Spleen (tissue), 11 donors: ENCODE results near the gene SLC6A7. TPM values are rescaled to one million over a fixed set of nuclear protein-coding genes. Genes with fewer than 3 reads are reported as not detected.

Experiments
- DNase-seq: peaks from one replicate; pipeline ENCODE4 v3.0.0-alpha.2; 2020
- H3K27ac ChIP-seq, 8 donors: fragments of 200-600 bp; sonication (generic) in 7 of 8; 1 replicate in 4 of 8; 2 replicates in 4 of 8; pipeline versions ENCODE4 v1.5.0 to v1.8.0; 2016 to 2021; ENCODE audit warnings: inconsistent platforms in 4 of 8, mild to moderate bottlenecking in 4 of 8, moderate library complexity in 1 of 8
- H3K27me3 ChIP-seq, 7 donors: fragments of 200-600 bp; sonication (generic) in 6 of 7; replicated peaks in 1 of 7; 1 replicate in 4 of 7; 2 replicates in 3 of 7; pipeline versions ENCODE4 v1.5.0 to v1.8.0; 2016 to 2021; ENCODE audit warnings: inconsistent platforms in 3 of 7, mild to moderate bottlenecking in 1 of 7
- H3K36me3 ChIP-seq, 6 donors: fragments of 200-600 bp; sonication (generic) in 5 of 6; 1 replicate in 4 of 6; 2 replicates in 2 of 6; pipeline versions ENCODE4 v1.5.0 to v1.8.0; 2016 to 2021; ENCODE audit warnings: inconsistent platforms in 2 of 6
- H3K4me1 ChIP-seq, 6 donors: fragments of 200-600 bp; sonication (generic) in 5 of 6; 1 replicate in 3 of 6; 2 replicates in 3 of 6; pipeline versions ENCODE4 v1.5.0 to v1.8.0; 2016 to 2021; ENCODE audit warnings: inconsistent platforms in 3 of 6
- H3K4me3 ChIP-seq, 8 donors: fragments of 200-600 bp; sonication (generic) in 7 of 8; 1 replicate in 4 of 8; 2 replicates in 4 of 8; pipeline versions ENCODE4 v1.5.0 to v1.8.0; 2016 to 2021; ENCODE audit warnings: inconsistent platforms in 4 of 8, mild to moderate bottlenecking in 4 of 8, moderate library complexity in 2 of 8
- H3K9me3 ChIP-seq, 8 donors: fragments of 200-600 bp; sonication (generic) in 7 of 8; 1 replicate in 4 of 8; 2 replicates in 4 of 8; pipeline versions ENCODE4 v1.5.0 to v1.8.0; 2016 to 2021; ENCODE audit warnings: inconsistent platforms in 4 of 8
- CTCF ChIP-seq, 11 experiments: fragments of 200-600 bp in 7 of 11; fragments of 450-650 bp in 4 of 11; sonication (generic) in 4 of 11; IDR thresholded peaks in 8 of 11; conservative IDR thresholded peaks in 3 of 11; 1 replicate in 7 of 11; 2 replicates in 4 of 11; pipeline versions ENCODE4 v1.4.0 to v1.8.0; 2016 to 2021; ENCODE audit warnings: antibody characterized with exemption in 11 of 11, inconsistent platforms in 4 of 11, mild to moderate bottlenecking in 1 of 11
- POLR2A ChIP-seq, 3 donors: fragments of 450-650 bp; IDR thresholded peaks; one replicate each; pipeline ENCODE4 v1.5.1; 2017; ENCODE audit warnings: antibody characterized with exemption in 3 of 3, mild to moderate bottlenecking in 1 of 3
- POLR2AphosphoS5 ChIP-seq, 3 donors: sonication (generic); formaldehyde crosslinking; IDR thresholded peaks; one replicate each; pipeline ENCODE4 v1.5.1; 2017; ENCODE audit warnings: antibody characterized with exemption in 3 of 3
- WGBS, 5 donors: extraction: QIAGEN DNeasy Blood & Tissue Kit in 3 of 5; methylation state at CpG; one replicate each; pipeline versions ENCODE4 v1.1.5 to v1.1.7; 2013 to 2018; 5-methylcytosine and 5-hydroxymethylcytosine counted together
- intact Hi-C: fragments of 100-400 bp; cut with DNase I; formaldehyde crosslinking; loops from one replicate; pipeline ENCODE4 v1.15.0; 2023; ENCODE audit warnings: low total_unique reads
- polyA plus RNA-seq, 3 donors: library from polyadenylated mRNA; stranded (reverse); fragments of 200-250 nt; gene quantifications; one replicate each; pipeline ENCODE4 v1.2.1, GENCODE V29; 2013
- total RNA-seq, 7 donors: library from RNA; depleted of rRNA in 3 of 7; stranded (reverse); fragments of >200 nt in 3 of 7; fragmentation: NEBNext Ultra II Directional in 4 of 7; extraction: Animal tissue kit (Norgen Biotek cat#: 25700) in 4 of 7; gene quantifications; one replicate each; pipeline versions ENCODE4 v1.1.0 to v1.2.1, GENCODE V29; 2016 to 2021
- donor health status: healthy with polysubstance abuse.
- donor health status: DM: no; HTN: no; CAD: no; lungs with moderate emphysema.
- donor health status: DM: no; HTN: no; CAD: no.
- donor health status: Bipolar disorder and iron deficiency.
- donor health status: healthy.
- donor health status: DM: no; HTN: no; CAD: no.
- donor health status: DM: yes; HTN: yes; CAD: no.

Gene SLC6A7
- total and polyA plus RNA-seq, 10 donors = 0.03 to 0.10 TPM; not detected in 8

- no peaks in the 10 kb centered on the region for H3K36me3 ChIP-seq
- 56 to 86% (median 81%) methylated on average over 2 to 5 of the region's 5 CpGs for WGBS, 5 donors
- H3K27me3 ChIP-seq = peaks cover 0 to 36% (median 0%) of the 10 kb centered on the region in 7 donors
- peaks cover 0 to 8% (median 0%) of the 10 kb centered on the region in 6 donors for H3K4me1 ChIP-seq
- H3K9me3 ChIP-seq = no peaks in the 10 kb centered on the region
- no peak overlapping the region for H3K4me3 ChIP-seq
- no peak for DNase-seq
- TF ChIP-seq POLR2A (IDR thresholded peaks at IDR 0.05) (no peak), CTCF (IDR thresholded peaks at IDR 0.05 in 8 of 11, conservative IDR thresholded peaks at IDR 0.05 in 3 of 11) (no peak), POLR2AphosphoS5 (IDR thresholded peaks at IDR 0.05) (no peak)
- no peak overlapping the region for H3K27ac ChIP-seq
- intact Hi-C loops = loop anchor here (2.0 to 10.0 kb wide), 3 partner anchors 58 to 381 kb away; no protein-coding TSS in a partner anchor
These were observed 28.8 kb downstream of the SLC6A7 start for GRCh38 chr5:150218693-150219035.

GRCh38 chr5:150219142-150219541, 29.3 kb downstream of the SLC6A7 start:
- Histone ChIP-seq H3K36me3 (no peaks in the 10 kb centered on the region), H3K27me3 (peaks cover 0 to 36% (median 0%) of the 10 kb centered on the region in 7 donors), H3K9me3 (no peaks in the 10 kb centered on the region), H3K4me1 (peaks cover 0 to 8% (median 0%) of the 10 kb centered on the region in 6 donors), H3K27ac (no peak overlapping the region), H3K4me3 (no peak overlapping the region)
- DNase-seq = no peak
- intact Hi-C loops = loop anchor here (2.0 to 10.0 kb wide), 3 partner anchors 58 to 382 kb away; no protein-coding TSS in a partner anchor
- TF ChIP-seq POLR2AphosphoS5 (IDR thresholded peaks at IDR 0.05) (no peak), POLR2A (IDR thresholded peaks at IDR 0.05) (no peak), CTCF (IDR thresholded peaks at IDR 0.05 in 8 of 11, conservative IDR thresholded peaks at IDR 0.05 in 3 of 11) (no peak)

GRCh38 chr5:150219861-150220260, 30.0 kb downstream of the SLC6A7 start:
- no peak for DNase-seq
- no peaks in the 10 kb centered on the region for H3K9me3 ChIP-seq
- H3K27ac ChIP-seq = no peak overlapping the region
- no peak for TF ChIP-seq CTCF (IDR thresholded peaks at IDR 0.05 in 8 of 11, conservative IDR thresholded peaks at IDR 0.05 in 3 of 11)
- TF ChIP-seq POLR2AphosphoS5 (IDR thresholded peaks at IDR 0.05) = no peak
- no peak for TF ChIP-seq POLR2A (IDR thresholded peaks at IDR 0.05)
- H3K36me3 ChIP-seq = no peaks in the 10 kb centered on the region
- 62 to 92% (median 81%) methylated on average over 2 of the region's 2 CpGs for WGBS, 5 donors
- no peak overlapping the region for H3K4me3 ChIP-seq
- intact Hi-C loops = loop anchor here (2.0 to 10.0 kb wide), 3 partner anchors 59 to 383 kb away; no protein-coding TSS in a partner anchor
- H3K4me1 ChIP-seq = peaks cover 0 to 8% (median 0%) of the 10 kb centered on the region in 6 donors
- peaks cover 0 to 36% (median 0%) of the 10 kb centered on the region in 7 donors for H3K27me3 ChIP-seq

- 83 to 91% (median 86%) methylated on average over 5 of the region's 5 CpGs for WGBS, 5 donors
- no peak overlapping the region for H3K4me3 ChIP-seq
- no peaks in the 10 kb centered on the region for H3K36me3 ChIP-seq
These were observed 31.6 kb downstream of the SLC6A7 start for GRCh38 chr5:150221471-150221870.

More at GRCh38 chr5:150221471-150221870, 31.6 kb downstream of the SLC6A7 start:
- no peaks in the 10 kb centered on the region for H3K9me3 ChIP-seq
- no peak for TF ChIP-seq CTCF (IDR thresholded peaks at IDR 0.05 in 8 of 11, conservative IDR thresholded peaks at IDR 0.05 in 3 of 11)
- no peak for TF ChIP-seq POLR2A (IDR thresholded peaks at IDR 0.05)
- no peak for TF ChIP-seq POLR2AphosphoS5 (IDR thresholded peaks at IDR 0.05)
- intact Hi-C loops = no loop called here
- DNase-seq = no peak
- H3K27me3 ChIP-seq = peaks cover 0 to 35% (median 0%) of the 10 kb centered on the region in 7 donors
- no peak overlapping the region for H3K27ac ChIP-seq
- H3K4me1 ChIP-seq = peaks cover 0 to 8% (median 0%) of the 10 kb centered on the region in 6 donors
